Measurements from ENCODE around the gene PINK1. TPM values are rescaled to one million over a fixed set of nuclear protein-coding genes. Genes with fewer than 3 reads are reported as not detected.

PINK1 gene
- total and polyA plus RNA-seq, 2 of the 13 experiments (the other 11 are each of a cell fraction or from before 2014, with no cell fraction given): 15.3 to 16.1 TPM

GRCh38 chr1:20589331-20590278 lies 43.7 kb upstream of the PINK1 start:
- intact Hi-C loops (cut with micrococcal nuclease; ENCODE audit: unreplicated experiment): no loop called here
- peaks cover 34% of the 10 kb centered on the region for H3K4me1 ChIP-seq (ENCODE audit: insufficient read depth, low read length)
- H3K27me3 ChIP-seq (ENCODE audit: control insufficient read depth in 1 of 2, insufficient read depth in 2 of 2, low read length in 2 of 2): peaks cover 1 to 15% of the 10 kb centered on the region in 2 experiments; a peak in 3 of 5 replicates
- no peak for FAIRE-seq
- no peaks in the 10 kb centered on the region for H4K20me1 ChIP-seq (ENCODE audit: insufficient read depth, low read length)
- no peak overlapping the region for H3K27ac ChIP-seq (ENCODE audit: extremely low read length, insufficient read depth, low read length)
- peak; percentile 57 for ATAC-seq
- no peak overlapping the region for H2AFZ ChIP-seq (ENCODE audit: low read length)
- BruUV-seq (replicated peaks): no TSS peak
- no peak overlapping the region for H3K9ac ChIP-seq (ENCODE audit: insufficient read depth, low read depth, low read length)
- peak overlapping the region in 2 of 3 experiments; percentile 42 to 52; a peak in 3 of 6 replicates for H3K4me3 ChIP-seq (replicated peaks in 1 of 3; ENCODE audit: insufficient read depth in 1 of 3, low read depth in 2 of 3, low read length in 3 of 3)
- 3% methylated on average over 17 of the region's 24 CpGs for WGBS (ENCODE audit: low lambda C conversion rate)
- peak overlapping the region; percentile 66 for H3K4me2 ChIP-seq (ENCODE audit: low read depth, low read length)
- CTCF ChIA-PET (ENCODE audit: low intra/inter-chr PET ratio, low total read pairs): no interaction called here
- H3K36me3 ChIP-seq (replicated peaks in 1 of 2; ENCODE audit: control insufficient read depth in 1 of 2, insufficient read depth in 2 of 2, low read length in 2 of 2): no peaks in the 10 kb centered on the region
- no peaks in the 10 kb centered on the region for H3K79me2 ChIP-seq (ENCODE audit: insufficient read depth, low read length)
- in situ Hi-C loops (cut with HindIII; ENCODE audit: extremely low pct_ligation_motif_present, low pct_unique_long_range_greater_than_20kb): no loop called here
- H3K9me3 ChIP-seq (ENCODE audit: low read length): no peaks in the 10 kb centered on the region
- POLR2A ChIA-PET: interaction anchor here (1.0 to 3.2 kb wide), 9 partner anchors 14 to 197 kb away, joined by 3 to 23 read pairs (median 5); partner anchors contain the start of genes FAM43B, HP1BP3 and PINK1
- DNase-seq (ENCODE audit: low spot score): no peak
- TF ChIP-seq PHF5A (CRISPR knock-in tag; IDR thresholded peaks at IDR 0.05; ENCODE audit: low read depth, unreplicated experiment) (no peak), TOPORS (CRISPR knock-in tag; IDR thresholded peaks at IDR 0.05) (no peak), GPN1 (CRISPR knock-in tag; IDR thresholded peaks at IDR 0.05; ENCODE audit: borderline replicate concordance) (no peak), ZNF180 (CRISPR knock-in tag; IDR thresholded peaks at IDR 0.05; ENCODE audit: borderline replicate concordance, low read depth) (no peak), ZNF652 (CRISPR knock-in tag; IDR thresholded peaks at IDR 0.05; ENCODE audit: borderline replicate concordance, low read depth) (peak; percentile 60), ZNF687 (CRISPR knock-in tag; IDR thresholded peaks at IDR 0.05) (no peak), ZNF720 (CRISPR knock-in tag; IDR thresholded peaks at IDR 0.05) (no peak), MLX (CRISPR knock-in tag; IDR thresholded peaks at IDR 0.05) (no peak), ATF3 (CRISPR knock-in tag; IDR thresholded peaks at IDR 0.05) (no peak), ZNF512 (CRISPR knock-in tag; IDR thresholded peaks at IDR 0.05) (no peak), FOXK2 (IDR thresholded peaks at IDR 0.05) (no peak), SIX4 (CRISPR knock-in tag; IDR thresholded peaks at IDR 0.05) (no peak), ZNF737 (CRISPR knock-in tag; IDR thresholded peaks at IDR 0.05; ENCODE audit: borderline replicate concordance) (no peak), MTA3 (CRISPR knock-in tag; IDR thresholded peaks at IDR 0.05) (no peak), CCDC6 (CRISPR knock-in tag; IDR thresholded peaks at IDR 0.05) (0 out of 2 replicates have a peak, but pooled peaks have one; percentile 25), NKX3-1 (CRISPR knock-in tag; IDR thresholded peaks at IDR 0.05) (no peak), POLR2G (IDR thresholded peaks at IDR 0.05; ENCODE audit: low read depth, low read length) (no peak)

Measured in HepG2 (cell line).